H1 (cell line): ENCODE results near the gene SYDE1. TPM values are rescaled to one million over a fixed set of nuclear protein-coding genes. Genes with fewer than 3 reads are reported as not detected.

Experiments
- CTCF ChIA-PET: fragments of 300-600 bp; sonication (Branson Sonifier 250); formaldehyde crosslinking; loops from one replicate; lab custom pipeline; 2021; ENCODE audit not compliant: partially characterized antibody; lab: Charles Lee
- POLR2A ChIA-PET: fragments of 300-600 bp; sonication (Branson Sonifier 250); formaldehyde crosslinking; loops from one replicate; lab custom pipeline; 2021; ENCODE audit warnings: inconsistent platforms; ENCODE audit not compliant: partially characterized antibody; lab: Charles Lee
- DNase-seq, 2 experiments: peaks; one replicate each; pipeline versions ENCODE4 v3.0.0 to v3.0.0-alpha.2; 2010 to 2022; ENCODE audit warnings: low spot score in 2 of 2, low read depth in 1 of 2, mixed read lengths in 1 of 2
- FAIRE-seq: peaks from 2 replicates; lab custom pipeline; 2011; peaks lifted over from hg19 to GRCh38; lab: Jason Lieb, UNC
- H2AFZ ChIP-seq: 2 replicates; pipeline ENCODE4 v1.8.1; 2012; ENCODE audit warnings: low read length, inconsistent platforms
- H2AK5ac ChIP-seq: 2 replicates; pipeline ENCODE4 v1.6.1; 2013; ENCODE audit warnings: low read depth, low read length
- H2BK120ac ChIP-seq: replicated peaks from 2 replicates; pipeline ENCODE3; 2013; ENCODE audit warnings: low read depth, low read length, inconsistent platforms
- H2BK12ac ChIP-seq: 2 replicates; pipeline ENCODE4 v1.6.1; 2013; ENCODE audit warnings: low read depth, low read length
- H2BK15ac ChIP-seq: 2 replicates; pipeline ENCODE4 v1.6.1; 2013; ENCODE audit warnings: low read length
- H2BK20ac ChIP-seq: 2 replicates; pipeline ENCODE4 v1.6.1; 2013; ENCODE audit warnings: low read length
- H2BK5ac ChIP-seq: 2 replicates; pipeline ENCODE4 v1.6.1; 2013; ENCODE audit warnings: low read depth, low read length
- H3K14ac ChIP-seq: 2 replicates; pipeline ENCODE4 v1.6.1; 2013; ENCODE audit warnings: inconsistent platforms; ENCODE audit not compliant: insufficient read length
- H3K18ac ChIP-seq: 2 replicates; pipeline ENCODE4 v1.6.1; 2013; ENCODE audit warnings: low read length; ENCODE audit errors: extremely low read depth
- H3K23ac ChIP-seq: 2 replicates; pipeline ENCODE4 v1.6.1; 2013; ENCODE audit warnings: inconsistent platforms; ENCODE audit not compliant: insufficient read length
- H3K23me2 ChIP-seq: 2 replicates; pipeline ENCODE4 v1.6.1; 2013; ENCODE audit warnings: low read depth, low read length
- H3K27ac ChIP-seq: 2 replicates; pipeline ENCODE4 v1.6.1; 2011; ENCODE audit warnings: low read depth, low read length, inconsistent platforms
- H3K27me3 ChIP-seq, 4 experiments: replicated peaks in 1 of 4; 1 replicate in 1 of 4; 2 replicates in 3 of 4; pipeline versions ENCODE4 v1.6.1 to v1.8.1; 2011 to 2013; ENCODE audit warnings: low read length in 3 of 4, mild to moderate bottlenecking in 3 of 4, inconsistent platforms in 2 of 4, mixed read lengths in 2 of 4, moderate library complexity in 1 of 4; ENCODE audit not compliant: control insufficient read depth in 3 of 4, insufficient read depth in 3 of 4; ENCODE audit errors: extremely low read depth in 1 of 4
- H3K36me3 ChIP-seq, 4 experiments: 2 replicates each; pipeline versions ENCODE4 v1.6.1 to v1.8.1; 2011 to 2013; ENCODE audit warnings: mild to moderate bottlenecking in 4 of 4, low read length in 3 of 4, moderate library complexity in 2 of 4, control low read depth in 1 of 4, inconsistent platforms in 1 of 4; ENCODE audit not compliant: insufficient read depth in 4 of 4, control insufficient read depth in 2 of 4
- H3K4ac ChIP-seq: replicated peaks from 2 replicates; pipeline ENCODE3; 2013; ENCODE audit warnings: low read length, low read depth, mixed read lengths, inconsistent platforms; ENCODE audit not compliant: insufficient read length
- H3K4me1 ChIP-seq, 4 experiments: replicated peaks in 1 of 4; 1 replicate in 1 of 4; 2 replicates in 3 of 4; pipeline versions ENCODE4 v1.6.1 to v1.8.1; 2011 to 2013; ENCODE audit warnings: low read length in 3 of 4, inconsistent platforms in 2 of 4, mixed read lengths in 1 of 4; ENCODE audit not compliant: insufficient read depth in 4 of 4, control insufficient read depth in 3 of 4
- H3K4me2 ChIP-seq, 2 experiments: 2 replicates each; pipeline versions ENCODE4 v1.6.1 to v1.8.1; 2011 to 2013; ENCODE audit warnings: low read depth in 2 of 2, low read length in 2 of 2, control low read depth in 1 of 2, inconsistent platforms in 1 of 2, mild to moderate bottlenecking in 1 of 2; ENCODE audit not compliant: insufficient read depth in 1 of 2
- H3K4me3 ChIP-seq, 4 experiments: fragments of 200-600, 300-600 bp in 1 of 4; sonication (generic), shearing (Covaris generic), sonication (Bioruptor Twin) in 1 of 4; 2 replicates each; pipeline versions ENCODE4 v1.5.1 to v1.8.1; 2011 to 2016; ENCODE audit warnings: low read length in 4 of 4, low read depth in 3 of 4, control low read depth in 2 of 4, inconsistent platforms in 2 of 4, mild to moderate bottlenecking in 2 of 4, mixed read lengths in 1 of 4, moderate library complexity in 1 of 4; ENCODE audit not compliant: insufficient read depth in 2 of 4; ENCODE audit errors: extremely low read depth in 1 of 4
- H3K56ac ChIP-seq: replicated peaks from 2 replicates; pipeline ENCODE3; 2013; ENCODE audit warnings: low read depth, mild to moderate bottlenecking, mixed read lengths, low read length, inconsistent platforms; ENCODE audit not compliant: insufficient read length
- H3K79me1 ChIP-seq: 2 replicates; pipeline ENCODE4 v1.6.1; 2013; ENCODE audit warnings: low read depth, low read length, control low read depth
- H3K79me2 ChIP-seq, 2 experiments: 2 replicates each; pipeline versions ENCODE4 v1.6.1 to v1.8.1; 2012 to 2013; ENCODE audit warnings: low read length in 2 of 2, mild to moderate bottlenecking in 2 of 2, inconsistent platforms in 1 of 2; ENCODE audit not compliant: insufficient read depth in 2 of 2, control insufficient read depth in 1 of 2
- H3K9ac ChIP-seq, 4 experiments: replicated peaks in 1 of 4; 1 replicate in 1 of 4; 2 replicates in 3 of 4; pipeline versions ENCODE4 v1.6.1 to v1.8.1; 2011 to 2013; ENCODE audit warnings: low read depth in 3 of 4, low read length in 3 of 4, control low read depth in 2 of 4, mild to moderate bottlenecking in 2 of 4, moderate library complexity in 2 of 4, inconsistent platforms in 1 of 4; ENCODE audit errors: extremely low read depth in 1 of 4
- H3K9me3 ChIP-seq, 2 experiments: 2 replicates each; pipeline versions ENCODE4 v1.6.1 to v1.8.1; 2012 to 2013; ENCODE audit warnings: mild to moderate bottlenecking in 2 of 2, moderate library complexity in 2 of 2, control low read depth in 1 of 2, inconsistent platforms in 1 of 2, low read depth in 1 of 2, low read length in 1 of 2, mixed read lengths in 1 of 2; ENCODE audit not compliant: insufficient read depth in 2 of 2
- H4K20me1 ChIP-seq, 2 experiments: replicated peaks in 1 of 2; 2 replicates each; pipeline versions ENCODE3 to v1.8.1; 2011 to 2013; ENCODE audit warnings: inconsistent platforms in 2 of 2, low read length in 2 of 2, mild to moderate bottlenecking in 1 of 2; ENCODE audit not compliant: insufficient read depth in 2 of 2, control insufficient read depth in 1 of 2
- H4K5ac ChIP-seq: 2 replicates; pipeline ENCODE4 v1.6.1; 2013; ENCODE audit warnings: low read length, low read depth, mixed read lengths, inconsistent platforms; ENCODE audit not compliant: insufficient read length
- H4K8ac ChIP-seq: 2 replicates; pipeline ENCODE4 v1.8.0; 2013; ENCODE audit warnings: mild to moderate bottlenecking, moderate library complexity, low read length, inconsistent platforms; ENCODE audit not compliant: insufficient read depth; ENCODE audit errors: extremely low read depth
- H4K91ac ChIP-seq: replicated peaks from 2 replicates; pipeline ENCODE3; 2013; ENCODE audit warnings: low read length, mixed read lengths, inconsistent platforms; ENCODE audit not compliant: insufficient read length
- GTF2F1 ChIP-seq: IDR thresholded peaks from 2 replicates; pipeline ENCODE4 v1.6.1; 2012; ENCODE audit warnings: low read depth, low read length, improper control_type of control experiment, borderline replicate concordance
- HDAC2 ChIP-seq, 2 experiments: fragments of 300-600 bp in 1 of 2; sonication (generic) in 1 of 2; IDR thresholded peaks; 2 replicates each; pipeline ENCODE4 v1.6.1; 2011 to 2012; ENCODE audit warnings: low read depth in 2 of 2, low read length in 2 of 2, mild to moderate bottlenecking in 2 of 2, moderate library complexity in 2 of 2, borderline replicate concordance in 1 of 2, inconsistent platforms in 1 of 2
- POLR2AphosphoS5 ChIP-seq: IDR thresholded peaks from 2 replicates; pipeline ENCODE4 v1.6.1; 2011; ENCODE audit warnings: low read depth, low read length
- WGBS, 2 experiments: shearing (Covaris generic) in 1 of 2; methylation state at CpG; one replicate each; pipeline versions ENCODE4 v1.1.6 to v1.1.7; 2013 to 2015; ENCODE audit warnings: low lambda C conversion rate in 2 of 2, mixed read lengths in 2 of 2, inconsistent platforms in 1 of 2, low coverage in 1 of 2, missing lambda C conversion rate in 1 of 2; ENCODE audit not compliant: insufficient replicate concordance in 2 of 2, insufficient coverage in 1 of 2, insufficient read length in 1 of 2; ENCODE audit errors: extremely low coverage in 1 of 2, missing lambda C conversion rate in 1 of 2; 5-methylcytosine and 5-hydroxymethylcytosine counted together
- polyA plus RNA-seq, 7 experiments: library from polyadenylated mRNA; depleted of rRNA in 3 of 7; stranded (reverse) in 5 of 7; unstranded in 2 of 7; fragments of >200 nt in 5 of 7; fragments of 200-250 nt in 2 of 7; gene quantifications; 1 replicate in 5 of 7; 2 replicates in 1 of 7; 4 replicates in 1 of 7; pipeline versions ENCODE4 v1.2.1 to v1.2.3, GENCODE V29; 2011 to 2013; ENCODE audit warnings: missing spikeins in 2 of 7, mixed read lengths in 2 of 7
- total RNA-seq: library from RNA; stranded (reverse); fragmentation: NEBNext Ultra II Directional; extraction: Animal tissue kit (Norgen Biotek cat#: 25700); gene quantifications from 2 replicates; pipeline ENCODE4 v1.2.1, GENCODE V29; 2021

Gene SYDE1
- total and polyA plus RNA-seq, 2 of the 8 experiments (the other 6 are each of a cell fraction or from before 2014, with no cell fraction given), result 12.0 to 16.8 TPM

DNA sequence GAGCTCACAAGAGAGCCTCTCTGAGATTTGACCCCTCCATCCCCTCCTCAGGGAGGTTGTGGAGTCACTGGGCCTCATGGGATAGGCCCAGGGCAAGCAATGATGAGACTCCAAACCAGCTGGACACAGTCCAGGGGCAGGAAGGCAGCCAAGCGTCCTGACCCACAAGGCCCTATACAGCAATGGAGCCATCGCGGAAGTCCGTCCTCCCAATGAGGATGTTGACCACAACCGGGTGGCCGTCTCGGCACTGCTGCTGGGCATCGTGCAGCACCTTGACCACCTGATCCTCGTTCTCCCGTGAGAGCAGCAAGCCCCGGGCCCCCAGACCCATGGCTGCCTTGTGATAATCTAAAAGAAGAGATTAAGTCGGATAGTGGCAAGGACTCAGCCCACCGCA lies 7.9 kb downstream of the SYDE1 start:
- Histone ChIP-seq H3K23me2 (no peaks in the 10 kb centered on the region), H3K4ac (no peak overlapping the region), H2BK20ac (no peak overlapping the region), H4K20me1 (peaks cover 2 to 9% of the 10 kb centered on the region in 2 experiments), H3K56ac (no peak overlapping the region), H3K4me3 (no peak overlapping the region), H3K79me1 (no peaks in the 10 kb centered on the region), H4K91ac (no peak overlapping the region), H3K18ac (no peak overlapping the region), H4K5ac (no peak overlapping the region), H2BK15ac (no peak overlapping the region), H3K14ac (no peak overlapping the region), H2AFZ (no peak overlapping the region), H2BK120ac (no peak overlapping the region), H3K9ac (no peak overlapping the region), H3K27me3 (no peaks in the 10 kb centered on the region), H3K9me3 (peaks cover 4 to 7% of the 10 kb centered on the region in 2 experiments; a peak in 1 of 4 replicates), H2BK5ac (no peak overlapping the region), H3K36me3 (peaks cover 33 to 85% (median 67%) of the 10 kb centered on the region in 4 experiments), H3K4me1 (no peaks in the 10 kb centered on the region), H3K79me2 (no peaks in the 10 kb centered on the region), H2AK5ac (no peak overlapping the region), H3K4me2 (no peak overlapping the region), H2BK12ac (no peak overlapping the region), H3K23ac (no peak overlapping the region), H3K27ac (no peak overlapping the region), H4K8ac (no peak overlapping the region; the same call in 1 of the 2 replicates)
- no peak for DNase-seq
- ChIA-PET POLR2A (interaction anchor here (1.6 to 7.9 kb wide), 3 partner anchors 8 to 35 kb away, joined by 4 to 67 read pairs (median 52); partner anchors contain the start of gene SYDE1), CTCF (interaction anchor here (1.3 to 1.6 kb wide), 2 partner anchors 14 to 29 kb away, joined by 4 read pairs; no protein-coding TSS in a partner anchor)
- TF ChIP-seq POLR2AphosphoS5 (peak; percentile 62), GTF2F1 (no peak), HDAC2 (IDR thresholded peaks at IDR 0.05; ENCODE audit: borderline replicate concordance in 1 of 2, low read depth in 2 of 2, low read length in 2 of 2) (no peak)
- FAIRE-seq, result no peak
- 76% methylated on average over 13 of the region's 13 CpGs; no CpG with 5 or more reads in 1 of the 2 experiments for WGBS, 2 experiments
